GM12801 (cell line): ENCODE measurements around the gene PSMB5.

Experiments used
- TF ChIP-seq, protein P1 (sequence below): IDR thresholded peaks from one replicate; pipeline ENCODE4 v1.5.1; 2011; ENCODE audit warnings: control low read depth; ENCODE audit not compliant: insufficient read length; ENCODE audit errors: extremely low read depth

Gene PSMB5

DNA sequence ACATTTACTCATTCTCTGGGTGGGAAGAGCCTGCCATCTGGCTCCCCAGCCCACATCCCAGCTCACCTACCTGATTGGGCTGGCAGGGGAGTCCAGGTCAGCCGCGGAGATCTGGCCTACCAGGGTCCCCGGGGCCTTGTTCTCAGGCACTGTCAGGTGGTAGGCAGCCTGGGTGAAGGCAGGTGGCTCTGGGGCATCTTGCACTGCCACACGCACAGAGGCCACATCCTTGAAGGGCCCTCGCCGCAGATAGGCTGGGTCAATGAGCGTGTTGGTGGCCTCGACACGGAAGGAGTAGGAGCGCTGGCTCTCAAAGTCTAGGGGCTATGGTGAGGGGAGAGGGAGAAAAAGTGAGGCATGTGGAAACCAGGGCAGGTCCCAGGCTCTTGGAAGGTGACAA lies 18.7 kb upstream of the PSMB5 start:
- TF ChIP-seq, protein P1, sequence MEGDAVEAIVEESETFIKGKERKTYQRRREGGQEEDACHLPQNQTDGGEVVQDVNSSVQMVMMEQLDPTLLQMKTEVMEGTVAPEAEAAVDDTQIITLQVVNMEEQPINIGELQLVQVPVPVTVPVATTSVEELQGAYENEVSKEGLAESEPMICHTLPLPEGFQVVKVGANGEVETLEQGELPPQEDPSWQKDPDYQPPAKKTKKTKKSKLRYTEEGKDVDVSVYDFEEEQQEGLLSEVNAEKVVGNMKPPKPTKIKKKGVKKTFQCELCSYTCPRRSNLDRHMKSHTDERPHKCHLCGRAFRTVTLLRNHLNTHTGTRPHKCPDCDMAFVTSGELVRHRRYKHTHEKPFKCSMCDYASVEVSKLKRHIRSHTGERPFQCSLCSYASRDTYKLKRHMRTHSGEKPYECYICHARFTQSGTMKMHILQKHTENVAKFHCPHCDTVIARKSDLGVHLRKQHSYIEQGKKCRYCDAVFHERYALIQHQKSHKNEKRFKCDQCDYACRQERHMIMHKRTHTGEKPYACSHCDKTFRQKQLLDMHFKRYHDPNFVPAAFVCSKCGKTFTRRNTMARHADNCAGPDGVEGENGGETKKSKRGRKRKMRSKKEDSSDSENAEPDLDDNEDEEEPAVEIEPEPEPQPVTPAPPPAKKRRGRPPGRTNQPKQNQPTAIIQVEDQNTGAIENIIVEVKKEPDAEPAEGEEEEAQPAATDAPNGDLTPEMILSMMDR, result no peak

DNA sequence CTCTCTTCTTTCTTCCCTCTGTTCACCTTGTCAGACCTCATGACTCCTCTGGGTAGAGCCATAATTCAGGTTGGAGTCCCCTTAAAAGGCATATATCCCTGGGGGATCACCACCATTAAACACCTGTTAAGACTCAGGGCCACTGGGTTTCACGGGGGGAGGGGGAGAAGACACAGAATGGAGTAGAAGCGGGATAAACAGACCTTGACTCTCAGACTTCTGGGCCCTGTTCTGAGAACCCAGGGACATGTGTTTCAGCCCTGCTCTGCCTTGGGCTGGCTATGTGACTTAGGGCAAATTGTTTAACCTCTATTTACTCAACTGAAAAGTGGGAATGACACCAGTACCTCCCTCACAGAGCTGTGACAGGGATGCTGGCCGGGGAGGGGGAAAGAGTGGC lies 18.0 kb upstream of the PSMB5 start:
- TF ChIP-seq, protein P1, result no peak

DNA sequence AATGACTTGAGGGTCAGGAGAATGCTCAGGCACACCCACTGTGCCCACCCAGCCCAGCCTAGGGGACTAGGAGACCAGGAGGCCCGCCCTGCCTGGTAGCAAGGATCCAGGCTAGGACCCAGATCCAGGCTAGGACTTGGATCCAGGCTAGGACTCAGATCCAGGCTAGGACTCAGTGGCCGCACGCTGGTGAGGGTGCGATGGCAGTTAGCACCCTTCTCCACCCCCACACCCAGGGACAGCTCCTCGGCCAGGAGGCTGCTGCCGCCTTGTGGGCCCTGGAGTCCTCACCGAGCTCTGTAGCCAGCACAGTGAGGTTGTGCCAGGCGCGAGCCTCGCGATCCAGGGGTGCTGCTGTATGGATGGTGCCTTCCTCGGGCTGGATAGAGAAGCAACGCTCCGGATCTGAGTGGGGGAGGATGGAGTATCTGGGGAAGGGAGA lies 17.5 kb upstream of the PSMB5 start:
- TF ChIP-seq, protein P1, result no peak

DNA sequence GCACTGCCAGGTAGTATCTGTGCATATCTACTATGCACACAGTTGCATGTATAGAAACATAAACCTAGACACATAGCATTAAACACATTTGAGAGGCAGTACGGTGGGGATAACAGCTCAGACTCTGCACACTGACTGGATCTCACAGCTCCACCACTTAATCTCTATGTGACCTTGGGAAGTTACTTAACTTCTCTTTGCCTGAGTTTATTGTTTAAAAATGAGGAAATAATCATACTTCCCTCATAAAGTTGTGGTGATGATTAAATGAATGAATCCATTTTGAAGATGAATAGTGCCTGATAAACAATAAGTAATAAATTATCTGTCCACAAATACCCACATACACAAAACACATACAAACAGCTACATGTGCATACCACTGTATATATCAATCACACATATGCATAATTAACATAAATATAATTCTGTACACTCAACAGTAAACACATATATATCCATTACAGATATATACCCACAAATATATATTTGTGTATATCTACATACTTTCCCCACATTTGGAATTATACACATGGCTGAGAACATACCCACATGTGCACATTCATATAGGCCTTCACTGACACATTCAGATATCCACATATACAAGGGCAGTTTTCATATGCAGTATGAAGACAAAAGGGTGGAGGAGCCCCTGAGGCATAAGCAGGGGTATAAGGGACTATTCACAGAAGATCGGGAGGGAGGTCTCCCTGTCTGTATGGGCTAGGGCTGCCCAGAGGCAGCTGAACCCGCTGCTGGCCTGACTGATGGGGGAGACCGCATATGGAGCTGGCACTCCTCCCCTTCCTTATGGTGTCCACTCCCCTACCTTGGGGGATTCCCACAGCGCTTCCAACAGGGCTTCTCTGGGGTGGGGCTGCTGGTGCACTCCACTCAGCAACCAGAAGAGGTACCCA lies 16.7 kb upstream of the PSMB5 start:
- TF ChIP-seq, protein P1, result no peak

DNA sequence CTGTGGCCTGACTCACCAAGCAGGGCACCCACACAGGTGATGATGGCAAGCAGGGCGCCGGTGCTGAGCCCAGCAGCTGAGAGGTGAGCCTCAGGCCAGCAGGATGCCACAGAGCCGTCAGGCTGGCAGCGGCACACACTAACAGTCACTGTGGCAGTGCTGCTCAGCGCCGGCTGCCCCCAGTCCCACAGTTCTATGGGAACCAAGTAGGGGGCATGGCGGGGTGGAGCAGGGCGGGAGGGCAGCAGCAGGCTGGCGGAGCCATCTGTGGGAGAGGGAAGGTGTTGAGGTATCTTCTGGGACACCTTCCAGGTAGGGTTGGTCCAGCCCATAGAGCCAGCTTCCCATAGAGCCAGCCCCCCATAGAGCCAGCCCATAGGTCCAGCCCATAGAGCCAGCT lies 14.3 kb upstream of the PSMB5 start:
- TF ChIP-seq, protein P1, result no peak

DNA sequence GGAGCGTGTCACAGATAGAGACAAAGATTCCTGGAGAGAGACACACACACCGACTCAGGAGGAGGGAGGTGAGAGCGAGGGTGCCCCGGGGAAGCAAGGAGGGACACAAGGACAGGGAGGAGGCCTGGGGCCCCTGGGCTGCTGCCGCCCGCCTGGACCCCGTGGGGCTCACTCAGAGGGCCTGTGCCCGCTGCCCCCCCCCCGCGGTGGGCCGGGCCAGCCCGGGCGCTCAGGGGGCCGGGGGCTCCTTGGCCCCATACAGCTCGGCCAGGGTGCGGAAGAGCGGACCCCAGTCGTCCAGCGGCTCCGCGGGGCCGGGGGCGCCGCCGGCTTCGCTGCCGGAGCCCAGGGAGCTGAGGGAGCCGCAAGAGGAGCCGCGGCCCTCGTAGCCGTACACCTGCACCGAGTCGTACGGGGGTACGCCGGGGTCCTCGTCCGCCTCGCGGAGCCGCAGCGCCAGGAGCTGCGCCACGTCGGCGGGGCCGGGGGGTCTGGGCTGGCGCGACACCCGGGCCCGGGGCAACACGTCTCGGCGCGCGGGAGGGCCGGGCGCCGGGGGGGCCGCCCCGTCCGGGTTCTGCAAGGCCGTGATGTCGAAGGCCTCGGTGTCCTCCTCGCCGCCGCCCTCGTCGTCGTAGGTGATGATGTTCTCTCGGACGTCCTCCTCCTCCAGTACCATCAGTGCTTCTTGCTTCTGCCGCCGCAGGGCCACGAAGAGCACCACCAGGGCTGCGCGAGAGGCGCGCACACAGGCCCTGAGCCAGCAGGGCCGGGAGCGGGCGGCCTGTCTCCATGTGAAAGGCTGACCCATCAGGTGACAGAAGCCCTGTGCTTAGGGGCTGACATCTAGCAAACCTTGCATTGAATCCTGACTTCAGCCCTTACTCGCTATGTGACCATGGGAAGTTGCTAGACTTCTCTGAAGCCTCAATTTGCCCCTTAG lies 13.3 kb upstream of the PSMB5 start:
- TF ChIP-seq, protein P1, result no peak

DNA sequence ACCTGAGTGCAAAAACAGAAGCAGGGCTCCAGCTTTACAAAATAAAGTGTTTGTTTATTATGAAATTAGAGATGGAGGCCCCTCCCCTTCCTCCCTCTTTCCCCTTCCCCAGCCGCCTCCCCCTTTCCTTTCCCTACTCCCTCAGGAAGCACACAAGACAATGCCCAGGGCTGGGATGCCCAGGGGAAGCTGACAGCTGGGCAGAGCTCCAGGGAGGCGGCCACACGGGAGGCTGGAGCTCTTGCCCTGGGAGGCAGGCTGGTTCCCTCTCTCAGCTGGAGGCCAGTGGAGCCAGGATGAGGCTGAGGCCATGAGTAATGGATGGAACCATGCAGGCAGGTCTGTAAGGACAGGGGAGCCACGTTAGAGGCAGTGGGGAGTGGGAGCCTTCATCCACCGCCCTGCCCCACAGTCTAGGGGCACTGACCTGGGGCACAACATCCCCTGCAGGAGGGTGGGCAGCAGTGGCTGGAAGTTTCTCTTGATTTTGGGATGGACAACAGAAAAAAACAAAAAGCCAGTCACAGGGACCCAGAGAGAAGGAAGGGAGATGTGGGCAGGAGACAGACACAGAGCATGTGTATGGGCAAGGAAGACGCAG lies 12.4 kb upstream of the PSMB5 start:
- TF ChIP-seq, protein P1, result no peak
